GM19099 (cell line): ENCODE measurements around the gene PPM1M.

ENCODE experiments used
- POLR2A ChIP-seq: IDR thresholded peaks from 3 replicates; pipeline ENCODE4 v1.6.1; 2011; ENCODE audit warnings: low read depth; ENCODE audit not compliant: insufficient read length; ENCODE audit errors: extremely low read depth

The PPM1M gene

DNA sequence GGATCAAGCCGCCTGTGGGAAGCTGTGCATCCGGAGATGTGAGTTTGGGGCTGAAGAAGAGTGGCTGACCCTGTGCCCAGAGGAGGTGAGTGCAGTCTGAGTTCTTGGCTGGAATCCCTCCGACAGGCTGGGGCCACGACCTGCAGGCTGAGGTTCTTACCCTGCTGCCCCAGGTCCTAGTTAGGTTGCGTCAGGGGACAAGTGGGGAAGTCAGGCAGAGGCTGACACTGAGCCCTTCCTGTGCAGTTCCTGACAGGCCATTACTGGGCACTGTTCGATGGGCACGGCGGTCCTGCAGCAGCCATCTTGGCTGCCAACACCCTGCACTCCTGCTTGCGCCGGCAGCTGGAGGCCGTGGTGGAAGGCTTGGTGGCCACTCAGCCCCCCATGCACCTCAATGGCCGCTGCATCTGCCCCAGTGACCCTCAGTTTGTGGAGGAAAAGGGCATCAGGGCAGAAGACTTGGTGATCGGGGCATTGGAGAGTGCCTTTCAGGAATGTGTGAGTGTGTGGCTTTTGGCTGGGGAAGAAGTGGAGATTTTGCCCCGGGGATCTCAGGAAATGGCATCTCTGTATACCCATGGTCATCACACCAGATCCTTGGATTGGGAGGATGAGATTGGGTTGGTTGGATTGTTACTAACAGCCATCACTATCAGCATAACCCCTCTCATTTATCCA, 1.3 kb downstream of the PPM1M start:
- no peak for TF ChIP-seq POLR2A

DNA sequence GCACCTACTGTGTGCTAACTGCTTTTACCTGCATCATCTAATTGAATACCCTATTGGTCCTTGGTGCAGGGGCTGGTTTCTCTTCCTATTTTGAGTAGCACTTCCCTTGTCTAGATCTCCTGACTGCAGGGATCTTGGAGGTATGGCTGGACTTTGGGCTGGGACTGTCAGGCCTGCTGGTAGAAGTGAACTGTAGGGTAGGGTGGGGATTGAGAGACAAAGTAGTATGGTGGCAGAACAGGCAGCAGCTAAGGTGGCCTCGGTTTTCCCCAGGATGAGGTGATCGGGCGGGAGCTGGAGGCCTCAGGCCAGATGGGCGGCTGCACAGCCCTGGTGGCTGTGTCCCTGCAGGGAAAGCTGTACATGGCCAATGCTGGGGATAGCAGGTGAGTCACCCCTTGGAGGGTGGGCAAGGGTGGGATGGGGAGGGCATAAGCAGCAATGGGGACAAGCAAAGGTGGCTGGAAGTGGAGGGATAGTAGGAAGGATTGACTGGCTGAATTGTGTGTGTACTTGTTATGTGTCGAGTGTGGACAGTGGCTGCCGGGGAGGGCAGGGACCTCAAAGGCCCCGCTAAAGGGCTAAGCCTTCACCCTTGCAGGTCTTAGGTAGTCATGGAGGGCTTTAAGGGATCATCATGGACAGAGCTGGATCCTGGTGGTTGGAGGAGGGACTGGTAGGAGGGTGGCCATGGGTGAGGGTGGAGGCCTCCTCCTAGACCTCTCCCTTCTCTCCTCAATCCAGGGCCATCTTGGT, 2.0 kb downstream of the PPM1M start:
- TF ChIP-seq POLR2A: no peak

- no peak for TF ChIP-seq POLR2A
These were observed 2.6 kb downstream of the PPM1M start for GRCh38 chr3:52248165-52248541.

DNA sequence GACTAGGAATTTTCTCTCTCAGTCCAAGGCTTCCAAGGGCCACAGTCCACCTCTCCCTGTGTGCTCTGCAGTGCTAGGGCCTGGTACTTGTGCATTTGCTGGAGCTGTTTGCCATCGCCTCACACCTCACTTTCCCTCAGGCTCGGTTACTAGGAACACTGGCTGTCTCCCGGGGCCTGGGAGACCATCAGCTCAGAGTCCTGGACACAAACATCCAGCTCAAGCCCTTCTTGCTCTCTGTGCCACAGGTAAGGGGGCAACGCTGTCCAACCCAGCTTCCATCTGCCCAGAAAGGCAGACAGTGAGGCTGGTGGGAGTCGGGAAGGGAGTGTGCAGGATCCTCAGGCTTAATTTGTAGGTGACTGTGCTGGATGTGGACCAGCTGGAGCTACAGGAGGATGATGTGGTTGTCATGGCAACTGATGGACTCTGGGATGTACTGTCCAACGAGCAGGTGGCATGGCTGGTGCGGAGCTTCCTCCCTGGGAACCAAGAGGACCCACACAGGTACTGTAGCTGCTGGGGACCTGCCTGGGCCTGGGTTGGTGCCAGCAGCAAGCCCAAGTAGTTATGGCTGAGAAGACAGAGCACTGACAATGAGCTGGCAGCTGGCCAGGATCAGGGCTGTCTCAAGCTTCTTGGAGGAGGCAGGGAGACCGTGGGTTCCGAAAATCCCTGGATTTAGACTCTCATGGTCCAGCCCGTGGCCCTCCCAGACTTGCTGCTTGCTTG, 3.4 kb downstream of the PPM1M start:
- TF ChIP-seq POLR2A: no peak

- no peak for TF ChIP-seq POLR2A
These were observed 4.1 kb downstream of the PPM1M start for GRCh38 chr3:52249683-52250082.

DNA sequence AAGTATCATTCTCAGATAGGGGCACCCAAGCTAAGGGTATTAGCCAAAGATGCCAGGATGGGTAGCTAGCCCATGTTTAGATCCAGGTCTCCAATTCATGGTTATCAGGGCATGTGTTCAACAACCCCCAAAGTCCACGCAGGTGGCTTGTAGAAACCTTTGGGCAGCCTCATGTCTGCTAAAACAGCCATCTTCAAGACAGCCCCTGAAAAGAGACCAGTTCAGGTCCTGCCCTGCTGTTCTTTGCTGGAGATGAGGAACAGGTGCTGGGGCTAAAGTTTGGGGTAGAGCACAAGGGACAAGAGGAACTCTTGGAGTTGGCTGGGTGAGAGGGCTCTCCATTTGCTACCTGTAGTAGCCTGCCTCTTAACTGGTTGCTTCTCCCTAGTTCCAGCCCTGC, 4.6 kb downstream of the PPM1M start:
- no peak for TF ChIP-seq POLR2A

- no peak for TF ChIP-seq POLR2A
These were observed 8.1 kb downstream of the PPM1M start for GRCh38 chr3:52253314-52254304.

DNA sequence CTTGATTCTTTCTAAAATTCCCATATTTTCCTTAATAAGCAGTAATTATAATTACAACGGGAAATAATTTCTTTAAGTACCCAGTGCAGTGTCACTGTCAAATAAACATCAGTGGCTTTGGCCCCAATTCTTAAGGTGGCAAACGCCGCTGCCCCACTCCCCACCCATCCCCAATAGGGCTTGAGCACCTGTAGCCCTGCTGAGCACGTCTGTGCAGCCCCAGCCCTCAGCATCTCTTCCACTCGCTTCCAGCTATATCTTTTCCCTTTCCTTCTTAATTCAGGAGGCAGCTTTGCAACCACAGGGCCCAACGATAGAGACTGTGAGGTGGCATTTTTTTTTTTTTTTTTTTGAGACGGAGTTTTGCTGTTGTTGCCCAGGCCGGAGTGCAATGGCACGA, 9.0 kb downstream of the PPM1M start:
- no peak for TF ChIP-seq POLR2A

GRCh38 chr3:52256159-52256558, 10.6 kb downstream of the PPM1M start:
- no peak for TF ChIP-seq POLR2A

DNA sequence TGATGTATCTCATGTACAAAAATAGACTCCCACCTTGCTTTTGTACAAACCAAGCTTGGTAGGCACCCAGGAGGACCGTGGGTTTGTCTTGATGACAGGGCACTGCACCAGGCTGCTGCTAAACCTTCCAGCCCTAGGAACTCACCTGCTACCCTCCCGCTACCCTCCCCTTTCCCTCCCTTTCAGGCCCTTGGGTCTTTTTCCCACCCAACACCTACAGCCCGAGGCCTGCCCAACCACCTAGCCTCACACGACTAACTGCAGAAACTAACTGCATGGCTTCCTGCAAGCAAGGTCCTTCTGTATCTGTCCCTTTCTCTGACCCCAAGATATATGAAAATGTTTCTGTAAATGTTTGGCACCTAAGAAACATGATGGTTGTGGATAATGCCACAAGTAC, 11.1 kb downstream of the PPM1M start:
- TF ChIP-seq POLR2A: no peak

DNA sequence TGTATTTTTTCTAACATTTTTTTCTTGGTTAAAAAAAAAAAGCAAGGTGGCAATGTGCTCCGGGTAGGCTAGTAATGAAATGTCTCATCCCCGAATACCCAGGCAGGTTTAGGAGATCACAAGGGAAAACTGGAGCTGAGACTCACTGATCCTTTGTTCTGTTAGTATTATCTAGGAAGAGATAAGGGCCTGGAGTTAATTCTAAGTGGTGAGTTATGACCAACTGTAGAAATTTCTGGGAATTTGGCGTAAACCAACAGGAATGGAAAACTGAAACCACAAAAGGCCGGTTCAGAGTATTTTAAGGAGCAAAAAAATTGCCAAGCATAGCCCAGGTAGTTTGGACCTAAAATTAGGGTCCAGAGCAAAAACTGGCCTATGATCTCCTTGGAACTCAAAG, 12.4 kb downstream of the PPM1M start:
- no peak for TF ChIP-seq POLR2A

DNA sequence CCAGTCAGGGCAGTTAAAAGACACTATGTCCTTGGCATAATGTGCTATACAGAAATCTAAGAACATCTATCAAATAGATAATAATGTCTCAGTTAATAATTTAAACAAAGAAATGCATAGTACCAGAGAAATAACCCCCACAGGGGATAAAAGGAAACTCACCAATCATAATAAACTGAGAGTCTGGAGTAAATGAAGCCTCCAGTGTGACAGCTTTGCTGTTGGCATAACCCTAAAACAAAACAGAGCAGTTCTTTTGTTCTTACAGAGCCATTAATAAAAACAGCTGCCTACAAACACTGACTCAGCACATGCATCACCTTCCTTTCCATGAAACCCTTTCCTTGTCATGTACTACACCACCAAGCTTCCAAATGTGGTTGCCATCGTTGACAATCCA, 13.5 kb downstream of the PPM1M start:
- TF ChIP-seq POLR2A: no peak

GRCh38 chr3:52259448-52259847, 13.9 kb downstream of the PPM1M start:
- TF ChIP-seq POLR2A: no peak

- no peak for TF ChIP-seq POLR2A
These were observed 16.9 kb downstream of the PPM1M start for GRCh38 chr3:52262447-52262846.

DNA sequence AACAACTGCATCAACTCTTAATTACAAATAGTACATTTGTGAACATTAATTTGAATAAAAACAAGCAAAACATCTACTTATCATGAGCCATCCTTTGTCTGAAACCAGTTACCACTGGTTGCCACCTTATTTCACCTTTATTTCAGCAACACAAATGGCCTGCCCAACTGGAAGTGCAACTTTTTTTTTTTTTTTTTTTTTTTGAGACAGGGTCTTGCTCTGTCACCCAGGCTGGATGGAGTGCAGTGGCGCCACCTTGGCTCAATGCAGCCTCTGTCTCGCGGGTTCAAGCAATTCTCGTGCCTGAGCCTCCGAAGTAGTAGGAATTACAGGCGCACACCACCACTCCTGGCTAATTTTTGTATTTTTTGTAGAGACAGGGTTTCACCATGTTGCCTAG, 19.8 kb downstream of the PPM1M start:
- TF ChIP-seq POLR2A: no peak

- TF ChIP-seq POLR2A: no peak
These were observed 22.5 kb downstream of the PPM1M start for GRCh38 chr3:52268036-52268435.

DNA sequence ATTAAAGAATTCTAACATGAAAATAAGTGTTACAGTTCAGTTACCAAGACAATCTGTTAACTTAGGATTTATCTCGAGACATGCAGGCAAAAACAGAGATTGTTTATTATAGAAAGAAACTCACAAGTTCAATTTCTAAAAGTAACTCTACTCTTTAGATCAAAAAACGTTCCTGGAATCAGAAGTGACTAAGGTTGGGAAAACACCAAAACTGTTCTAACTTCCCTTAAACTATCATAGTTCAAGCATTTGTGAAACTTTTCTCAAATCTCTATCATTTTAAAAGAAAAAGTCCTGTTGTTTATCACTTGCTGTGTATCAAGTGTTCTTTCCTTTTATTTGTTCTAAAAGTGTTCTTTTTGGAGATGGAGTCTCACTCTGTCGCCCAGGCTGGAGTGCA, 24.2 kb downstream of the PPM1M start:
- no peak for TF ChIP-seq POLR2A
